CD14-positive monocyte (primary cell): ENCODE results near the gene ZBTB7C. TPM values are rescaled to one million over a fixed set of nuclear protein-coding genes. Genes with fewer than 3 reads are reported as not detected.

Experiments
- DNase-seq, 3 donors: peaks; one replicate each; pipeline ENCODE4 v3.0.0-alpha.2; 2011 to 2022
- H2AFZ ChIP-seq: 2 replicates; pipeline ENCODE4 v1.6.0; 2012; ENCODE audit warnings: mild to moderate bottlenecking, low read depth, low read length, inconsistent platforms; ENCODE audit not compliant: insufficient read depth, poor library complexity, severe bottlenecking
- H3K27ac ChIP-seq, 2 donors: 1 replicate in 1 of 2; 2 replicates in 1 of 2; pipeline ENCODE4 v1.5.1; 2012 to 2013; ENCODE audit warnings: low read length in 2 of 2, control low read depth in 1 of 2, inconsistent platforms in 1 of 2, low read depth in 1 of 2, mild to moderate bottlenecking in 1 of 2
- H3K27me3 ChIP-seq, 2 donors: one replicate each; pipeline versions ENCODE4 v1.6.0 to v1.6.1; 2011 to 2013; ENCODE audit warnings: low read length in 2 of 2; ENCODE audit not compliant: control insufficient read depth in 2 of 2, insufficient read depth in 2 of 2
- H3K36me3 ChIP-seq, 2 donors: replicated peaks in 1 of 2; 1 replicate in 1 of 2; 2 replicates in 1 of 2; pipeline versions ENCODE4 v1.5.1 to v1.6.1; 2012 to 2013; ENCODE audit warnings: low read length in 2 of 2, control low read depth in 1 of 2, inconsistent platforms in 1 of 2, mild to moderate bottlenecking in 1 of 2; ENCODE audit not compliant: insufficient read depth in 2 of 2, control insufficient read depth in 1 of 2
- H3K4me1 ChIP-seq, 2 donors: 1 replicate in 1 of 2; 2 replicates in 1 of 2; pipeline versions ENCODE4 v1.5.1 to v1.6.1; 2012 to 2013; ENCODE audit warnings: low read length in 2 of 2, control low read depth in 1 of 2, inconsistent platforms in 1 of 2, mild to moderate bottlenecking in 1 of 2, moderate library complexity in 1 of 2; ENCODE audit not compliant: insufficient read depth in 2 of 2, control insufficient read depth in 1 of 2
- H3K4me2 ChIP-seq: replicated peaks from 2 replicates; pipeline ENCODE3; 2012; ENCODE audit warnings: low read length, moderate library complexity, mild to moderate bottlenecking; ENCODE audit not compliant: poor library complexity, severe bottlenecking; ENCODE audit errors: extremely low read depth
- H3K4me3 ChIP-seq, 3 experiments: fragments of 200-600 bp in 1 of 3; sonication (generic) in 1 of 3; replicated peaks in 1 of 3; 1 replicate in 2 of 3; 2 replicates in 1 of 3; pipeline ENCODE4 v1.5.1; 2011 to 2013; ENCODE audit warnings: low read length in 3 of 3, mild to moderate bottlenecking in 3 of 3, control low read depth in 2 of 3, low read depth in 2 of 3, inconsistent platforms in 1 of 3, moderate library complexity in 1 of 3
- H3K79me2 ChIP-seq: 2 replicates; pipeline ENCODE4 v1.6.0; 2012; ENCODE audit warnings: mild to moderate bottlenecking, control low read depth, inconsistent platforms, low read length, moderate library complexity; ENCODE audit not compliant: insufficient read depth
- H3K9ac ChIP-seq: 2 replicates; pipeline ENCODE4 v1.6.0; 2017; ENCODE audit warnings: low read length, mild to moderate bottlenecking; ENCODE audit not compliant: insufficient read depth, poor library complexity, severe bottlenecking
- H3K9me3 ChIP-seq, 2 donors: replicated peaks in 1 of 2; 1 replicate in 1 of 2; 2 replicates in 1 of 2; pipeline versions ENCODE4 v1.5.1 to v1.6.1; 2012 to 2013; ENCODE audit warnings: low read length in 2 of 2, control low read depth in 1 of 2; ENCODE audit not compliant: control insufficient read depth in 1 of 2, insufficient read depth in 1 of 2
- H4K20me1 ChIP-seq: 2 replicates; pipeline ENCODE4 v1.6.0; 2012; ENCODE audit warnings: mild to moderate bottlenecking, low read length, control low read depth, moderate library complexity; ENCODE audit not compliant: insufficient read depth
- H3K27ac Mint-ChIP-seq, 7 donors: one replicate each; pipeline ENCODE4 v1.8.0; 2020; ENCODE audit warnings: mild to moderate bottlenecking in 7 of 7, mixed read lengths in 7 of 7, moderate library complexity in 6 of 7, inconsistent platforms in 2 of 7
- H3K27me3 Mint-ChIP-seq, 3 donors: one replicate each; pipeline ENCODE4 v1.8.0; 2021 to 2022; ENCODE audit warnings: low read depth in 3 of 3, mild to moderate bottlenecking in 3 of 3, mixed read lengths in 3 of 3, moderate library complexity in 3 of 3, inconsistent platforms in 1 of 3
- H3K36me3 Mint-ChIP-seq, 2 donors: one replicate each; pipeline ENCODE4 v1.8.0; 2020; ENCODE audit warnings: mixed read lengths in 2 of 2, inconsistent platforms in 1 of 2, mild to moderate bottlenecking in 1 of 2
- H3K4me1 Mint-ChIP-seq: one replicate; pipeline ENCODE4 v1.8.0; 2020; ENCODE audit warnings: mild to moderate bottlenecking, mixed read lengths
- H3K4me3 Mint-ChIP-seq, 2 donors: one replicate each; pipeline ENCODE4 v1.8.0; 2020; ENCODE audit warnings: mild to moderate bottlenecking in 2 of 2, mixed read lengths in 2 of 2, moderate library complexity in 1 of 2
- H3K9me3 Mint-ChIP-seq, 7 donors: one replicate each; pipeline ENCODE4 v1.8.0; 2020 to 2022; ENCODE audit warnings: mixed read lengths in 7 of 7, mild to moderate bottlenecking in 6 of 7, moderate library complexity in 6 of 7, inconsistent platforms in 2 of 7
- CTCF ChIP-seq: fragments of 200-600 bp; IDR thresholded peaks from one replicate; pipeline ENCODE4 v1.8.0; 2022; ENCODE audit warnings: antibody characterized with exemption, mild to moderate bottlenecking
- WGBS: methylation state at CpG from one replicate; pipeline ENCODE4 v1.1.5; 2013; ENCODE audit warnings: missing lambda C conversion rate; ENCODE audit not compliant: insufficient coverage; 5-methylcytosine and 5-hydroxymethylcytosine counted together
- intact Hi-C, 2 donors: fragments of 100-400 bp; cut with micrococcal nuclease; formaldehyde crosslinking; loops; one replicate each; pipeline versions ENCODE4 v1.15.0 to v1.15.1; 2023
- polyA plus RNA-seq, 3 donors: library from polyadenylated mRNA; depleted of rRNA in 1 of 3; unstranded in 2 of 3; stranded (reverse) in 1 of 3; fragments of 300-500 nt in 2 of 3; fragments of >200 nt in 1 of 3; fragmentation: Illumina TruSeq in 2 of 3; gene quantifications; 1 replicate in 2 of 3; 2 replicates in 1 of 3; pipeline ENCODE4 v1.2.3, GENCODE V29; 2012 to 2021

Gene ZBTB7C
- polyA plus RNA-seq, 3 donors: 0.03 to 0.09 TPM; not detected in 1

DNA sequence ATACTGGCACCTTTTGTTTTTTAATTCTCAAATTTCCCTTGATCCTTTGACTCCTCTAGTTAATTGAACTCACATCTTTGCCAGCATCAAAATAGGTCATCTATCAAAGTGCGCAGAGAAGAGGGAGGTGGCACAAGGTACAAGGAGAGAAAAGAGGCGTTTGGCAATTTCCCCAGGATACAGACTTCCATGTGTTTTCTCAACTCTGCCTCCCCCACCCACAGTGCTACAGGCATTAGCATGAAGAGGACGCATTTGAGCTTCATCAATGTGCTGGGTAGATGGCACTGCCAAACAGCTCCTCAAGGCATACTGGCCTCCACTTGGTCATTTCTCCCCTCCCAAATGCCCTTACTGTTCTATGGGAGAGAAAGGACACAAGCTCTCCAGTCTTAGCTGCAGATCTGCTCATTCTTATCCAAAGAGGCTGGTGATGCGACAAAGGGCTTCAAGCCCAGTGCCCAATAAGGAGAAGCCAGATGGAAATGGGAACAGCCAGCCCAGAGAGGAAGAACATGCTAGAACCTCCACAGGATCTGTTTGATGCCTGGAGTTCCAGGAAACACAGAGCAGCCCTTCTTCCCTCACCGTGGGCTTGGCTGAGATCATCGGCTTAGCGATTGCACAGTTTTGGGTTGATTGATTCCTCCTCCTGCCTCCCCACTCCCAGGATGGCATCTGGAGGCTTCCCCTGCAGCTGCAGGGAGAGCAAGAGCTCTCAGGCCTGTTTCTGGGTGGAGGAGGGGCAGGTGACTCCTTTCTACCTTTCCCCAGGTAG is 334.1 kb downstream of the ZBTB7C start:
- H3K27ac ChIP-seq: no peak overlapping the region

More for the DNA sequence above, 334.1 kb downstream of the ZBTB7C start:
- H3K4me2 ChIP-seq: no peak overlapping the region
- no peaks in the 10 kb centered on the region for H4K20me1 ChIP-seq
- no peak overlapping the region for H3K4me3 ChIP-seq
- H3K36me3 Mint-ChIP-seq: no peaks in the 10 kb centered on the region
- H3K9me3 Mint-ChIP-seq: peaks cover 0 to 3% (median 0%) of the 10 kb centered on the region in 7 donors
- no peaks in the 10 kb centered on the region for H3K9me3 ChIP-seq
- intact Hi-C loops: no loop called here
- H3K79me2 ChIP-seq: no peaks in the 10 kb centered on the region
- H3K4me1 ChIP-seq: no peaks in the 10 kb centered on the region
- H3K27me3 ChIP-seq: peaks cover 0 to 3% of the 10 kb centered on the region in 2 donors
- H3K9ac ChIP-seq: no peak overlapping the region
- no peak overlapping the region for H2AFZ ChIP-seq
- no peak overlapping the region for H3K4me3 Mint-ChIP-seq
- no peak overlapping the region for H3K27ac Mint-ChIP-seq
- H3K36me3 ChIP-seq: no peaks in the 10 kb centered on the region
- H3K27me3 Mint-ChIP-seq: peaks cover 6 to 18% (median 14%) of the 10 kb centered on the region in 3 donors
- 70% methylated on average over 2 of the region's 7 CpGs for WGBS
- TF ChIP-seq CTCF: no peak
- H3K4me1 Mint-ChIP-seq: peaks cover 3% of the 10 kb centered on the region
- no peak for DNase-seq
